Choroid plexus epithelial cell (primary cell): Measurements from ENCODE around the gene AKT1.

Source experiments
- DNase-seq: peaks from one replicate; pipeline ENCODE4 v3.0.0-alpha.2; 2010; ENCODE audit warnings: low read depth
- H3K4me3 ChIP-seq: 2 replicates; pipeline ENCODE4 v1.5.1; 2011; ENCODE audit warnings: low read depth, mild to moderate bottlenecking, control low read depth, low read length, moderate library complexity
- TF ChIP-seq, protein P1 (sequence below): conservative IDR thresholded peaks from 2 replicates; pipeline ENCODE4 v1.5.1; 2011; ENCODE audit warnings: low read depth, mild to moderate bottlenecking, control low read depth, inconsistent platforms, low read length, moderate library complexity

The AKT1 gene

DNA sequence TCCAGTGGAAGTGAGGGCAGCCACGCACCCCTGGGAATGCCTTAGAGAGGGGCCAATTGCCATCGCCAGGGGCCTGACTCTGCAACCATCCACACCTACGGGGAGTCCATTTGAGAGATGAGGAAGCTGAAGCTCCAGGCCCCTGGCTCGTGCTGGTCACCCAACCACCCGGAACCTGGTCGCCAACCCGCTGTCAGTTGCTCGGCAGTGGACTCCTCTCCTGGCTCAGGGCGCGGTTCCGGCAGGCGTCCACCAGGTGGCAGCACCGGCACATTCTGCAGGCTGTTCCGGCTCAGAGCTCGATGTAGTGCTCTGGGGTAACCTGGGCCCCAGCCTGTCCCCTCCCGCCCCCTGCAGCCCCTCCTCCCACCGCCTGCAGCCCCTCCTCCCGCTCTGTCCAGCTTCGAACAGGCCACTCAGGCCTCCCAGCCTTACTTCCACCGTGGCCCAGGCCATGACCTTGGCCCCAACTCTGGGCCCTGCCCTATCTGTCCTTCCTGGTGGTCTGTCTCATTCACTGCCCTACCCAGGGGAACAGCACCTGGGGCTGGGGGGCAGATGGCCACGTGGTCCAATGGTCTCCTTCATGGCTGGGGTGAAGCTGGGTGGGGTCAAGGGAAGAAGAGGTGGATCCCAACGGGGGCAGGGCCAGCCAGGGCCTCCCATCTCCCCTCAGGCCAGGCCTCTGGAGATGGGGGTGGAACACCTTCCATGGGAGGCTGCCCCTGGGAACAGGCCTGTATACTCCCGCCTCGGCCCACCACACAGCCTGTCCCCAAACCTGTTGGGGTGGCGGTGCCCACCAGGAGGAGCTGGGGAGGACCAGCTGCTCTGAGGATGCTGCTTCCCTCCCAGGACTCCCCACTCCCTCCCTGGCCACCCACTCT, 26.9 kb downstream of the AKT1 start:
- DNase-seq = peak; percentile 85
- no peak overlapping the region for H3K4me3 ChIP-seq
- TF ChIP-seq, protein P1, sequence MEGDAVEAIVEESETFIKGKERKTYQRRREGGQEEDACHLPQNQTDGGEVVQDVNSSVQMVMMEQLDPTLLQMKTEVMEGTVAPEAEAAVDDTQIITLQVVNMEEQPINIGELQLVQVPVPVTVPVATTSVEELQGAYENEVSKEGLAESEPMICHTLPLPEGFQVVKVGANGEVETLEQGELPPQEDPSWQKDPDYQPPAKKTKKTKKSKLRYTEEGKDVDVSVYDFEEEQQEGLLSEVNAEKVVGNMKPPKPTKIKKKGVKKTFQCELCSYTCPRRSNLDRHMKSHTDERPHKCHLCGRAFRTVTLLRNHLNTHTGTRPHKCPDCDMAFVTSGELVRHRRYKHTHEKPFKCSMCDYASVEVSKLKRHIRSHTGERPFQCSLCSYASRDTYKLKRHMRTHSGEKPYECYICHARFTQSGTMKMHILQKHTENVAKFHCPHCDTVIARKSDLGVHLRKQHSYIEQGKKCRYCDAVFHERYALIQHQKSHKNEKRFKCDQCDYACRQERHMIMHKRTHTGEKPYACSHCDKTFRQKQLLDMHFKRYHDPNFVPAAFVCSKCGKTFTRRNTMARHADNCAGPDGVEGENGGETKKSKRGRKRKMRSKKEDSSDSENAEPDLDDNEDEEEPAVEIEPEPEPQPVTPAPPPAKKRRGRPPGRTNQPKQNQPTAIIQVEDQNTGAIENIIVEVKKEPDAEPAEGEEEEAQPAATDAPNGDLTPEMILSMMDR = peak; percentile 86

DNA sequence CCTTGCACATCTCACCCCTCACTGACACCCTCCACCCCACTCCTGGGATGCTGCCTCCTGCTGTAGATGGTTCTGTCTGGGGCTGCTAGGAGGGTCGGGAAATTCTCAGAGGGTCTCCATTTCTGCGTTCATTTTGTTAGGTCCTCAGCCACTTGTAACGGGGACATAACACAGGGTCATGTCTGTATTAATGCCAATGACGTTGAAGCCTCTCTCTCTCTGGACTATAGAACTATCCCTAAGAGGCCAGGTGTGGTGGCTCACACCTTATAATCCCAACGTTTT, 28.0 kb downstream of the AKT1 start:
- H3K4me3 ChIP-seq = no peak overlapping the region
- TF ChIP-seq, protein P1 = no peak
- DNase-seq = no peak

DNA sequence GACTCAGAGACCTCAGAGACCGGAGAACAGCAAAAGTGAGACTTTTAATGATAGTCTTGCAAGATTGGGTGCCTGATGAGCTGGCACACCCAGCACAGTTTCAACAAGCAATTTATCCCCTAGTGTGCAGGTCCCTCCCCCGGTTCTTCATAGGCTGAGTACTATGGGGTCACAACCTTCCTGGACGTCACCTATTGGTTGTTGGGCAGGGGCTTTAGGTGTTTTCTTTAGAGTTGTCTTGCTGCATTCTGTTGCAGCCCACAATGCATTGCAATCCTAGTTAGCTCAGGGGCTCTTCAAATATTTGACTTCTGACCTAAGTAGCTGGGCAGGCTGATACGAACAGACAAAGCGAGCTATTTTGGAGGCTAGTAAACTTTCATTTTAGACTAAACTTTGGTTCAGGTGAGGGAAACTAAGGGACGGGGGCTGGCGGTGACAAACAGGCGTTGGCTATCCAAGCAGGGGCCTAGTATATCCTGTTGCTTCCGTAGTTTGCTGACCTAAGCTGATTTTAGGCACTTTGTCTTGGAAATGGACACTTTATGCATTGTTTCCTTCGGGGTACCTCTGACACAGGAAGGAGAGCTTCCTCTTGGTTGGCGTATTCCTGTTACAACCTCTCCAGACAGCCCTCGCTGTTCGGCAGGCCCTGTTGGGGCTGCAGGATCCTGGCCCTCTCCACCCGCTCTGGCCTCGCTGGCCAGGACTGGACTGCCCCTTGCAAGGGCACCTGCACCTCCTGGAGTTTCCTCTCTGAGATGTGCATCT, 28.5 kb downstream of the AKT1 start:
- TF ChIP-seq, protein P1 = no peak
- no peak overlapping the region for H3K4me3 ChIP-seq
- no peak for DNase-seq

DNA sequence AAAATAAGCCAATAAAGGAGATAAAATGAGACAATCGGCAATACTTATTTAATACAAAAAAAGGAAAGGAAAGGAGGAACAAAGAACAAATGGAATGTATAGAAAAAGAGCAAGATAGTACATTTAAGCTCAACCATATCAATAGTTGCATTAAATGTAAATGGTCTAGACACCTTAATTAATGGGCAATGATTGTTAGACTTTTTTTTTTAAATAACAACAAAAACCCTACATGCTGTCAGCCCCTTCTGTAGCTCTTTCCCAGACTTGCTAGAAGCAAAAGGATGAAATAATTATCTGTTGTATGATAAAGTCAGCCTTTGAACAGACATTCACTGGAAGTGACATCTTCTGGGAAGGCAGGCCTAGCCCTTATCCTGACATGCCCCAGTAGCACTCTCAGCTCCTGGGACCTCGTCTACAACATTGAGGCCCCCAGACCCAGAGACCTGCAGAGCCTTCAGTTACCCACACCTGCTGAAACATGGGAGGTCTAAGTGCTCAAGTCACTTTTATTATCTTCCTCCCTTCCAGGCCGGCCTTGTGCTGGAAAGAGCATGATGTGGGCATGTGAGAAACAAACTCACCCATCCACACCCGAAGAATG, 29.2 kb downstream of the AKT1 start:
- TF ChIP-seq, protein P1 = no peak
- H3K4me3 ChIP-seq = no peak overlapping the region
- DNase-seq = no peak

DNA sequence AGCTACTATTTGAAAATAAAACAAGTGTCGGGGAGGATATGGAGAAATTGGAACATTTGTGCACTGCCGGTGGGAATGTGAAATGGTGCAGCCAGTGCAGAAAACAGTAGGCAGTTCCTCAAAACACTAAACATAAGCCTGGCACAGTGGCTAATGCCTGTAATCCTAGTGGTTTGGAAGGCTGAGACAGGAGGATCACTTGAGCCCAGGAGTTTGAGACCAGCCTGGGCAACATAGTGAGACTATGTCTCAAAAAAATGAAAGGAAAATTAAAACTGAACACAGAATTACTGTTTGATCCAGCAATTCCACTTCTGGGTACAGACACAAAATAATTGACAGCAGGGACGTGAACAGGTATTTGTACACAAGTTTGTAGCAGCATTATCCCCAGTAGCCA, 30.0 kb downstream of the AKT1 start:
- TF ChIP-seq, protein P1 = no peak
- no peak for DNase-seq
- H3K4me3 ChIP-seq = no peak overlapping the region

DNA sequence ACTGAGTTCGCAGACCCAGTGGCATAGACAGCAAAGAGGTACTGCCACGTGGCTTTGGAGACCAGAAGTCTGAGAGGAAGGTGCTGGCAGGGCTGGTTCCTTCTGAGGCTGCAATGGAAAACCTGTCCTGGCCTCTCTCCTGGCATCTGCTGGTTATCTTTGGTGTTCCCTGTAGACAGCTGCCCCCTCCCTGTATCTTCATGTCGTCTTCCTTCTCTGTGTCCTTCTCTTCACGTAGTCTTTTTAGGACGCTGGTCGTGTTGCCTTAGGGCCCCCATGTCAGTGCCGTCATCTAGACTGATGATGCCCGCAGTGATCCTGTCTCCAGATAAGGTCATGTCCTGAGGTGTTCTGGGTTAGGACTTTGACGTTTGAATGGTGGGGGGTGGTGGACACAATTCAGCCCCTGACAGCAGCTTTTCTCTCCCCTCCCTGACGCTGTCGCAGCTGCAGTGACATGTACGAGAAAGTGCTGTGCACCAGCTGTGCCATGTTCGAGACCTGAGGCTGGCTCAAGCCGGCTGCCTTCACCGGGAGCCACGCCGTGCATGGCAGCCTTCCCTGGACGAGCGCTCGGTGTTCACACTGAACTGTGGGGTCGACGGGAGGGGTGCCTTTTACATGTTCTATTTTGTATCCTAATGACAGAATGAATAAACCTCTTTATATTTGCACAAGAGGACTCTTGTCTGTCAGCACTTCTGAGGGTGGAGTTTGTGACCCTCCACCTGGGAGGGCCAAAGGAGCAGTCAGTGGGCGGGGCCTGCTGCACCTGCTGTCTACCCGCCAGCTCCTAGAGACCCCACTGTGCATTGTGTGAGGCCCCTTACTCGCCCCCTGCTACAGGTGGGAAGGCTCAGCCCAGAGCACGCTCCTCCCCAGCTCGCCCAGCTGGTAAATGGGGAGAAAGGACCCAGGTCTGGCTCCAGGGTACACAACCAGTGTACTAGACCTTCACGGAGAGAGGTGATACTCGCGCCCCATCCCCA, 36.3 kb downstream of the AKT1 start:
- no peak overlapping the region for H3K4me3 ChIP-seq
- no peak for DNase-seq
- TF ChIP-seq, protein P1 = no peak
